Neural cell (in vitro differentiated cells): ENCODE results near the gene EPHA4. TPM values are rescaled to one million over a fixed set of nuclear protein-coding genes. Genes with fewer than 3 reads are reported as not detected.

Experiments used
- H2AFZ ChIP-seq: fragments of 200-600, 300-800 bp; sonication (generic), shearing (Covaris generic); 2 replicates; pipeline ENCODE4 v1.6.0; 2014; ENCODE audit warnings: low read depth, mild to moderate bottlenecking, antibody characterized with exemption, low read length, moderate library complexity
- H3F3A ChIP-seq: fragments of 200-600 bp; shearing (Covaris generic); 2 replicates; pipeline ENCODE4 v1.6.1; 2016; ENCODE audit warnings: mild to moderate bottlenecking, moderate library complexity, mixed read lengths, antibody characterized with exemption, low read length; ENCODE audit not compliant: insufficient read depth, poor library complexity, severe bottlenecking
- H3K27ac ChIP-seq: fragments of 200-600, 300-800 bp; sonication (generic), shearing (Covaris generic); 2 replicates; pipeline ENCODE4 v1.5.1; 2014; ENCODE audit warnings: mild to moderate bottlenecking, low read length, moderate library complexity
- H3K27me3 ChIP-seq: fragments of 300-800, 200-600 bp; sonication (generic), shearing (Covaris generic); 2 replicates; pipeline ENCODE4 v1.6.0; 2014; ENCODE audit warnings: mild to moderate bottlenecking, low read depth, low read length, moderate library complexity; ENCODE audit not compliant: insufficient read depth
- H3K36me3 ChIP-seq: fragments of 300-800, 200-600 bp; sonication (generic), shearing (Covaris generic); 2 replicates; pipeline ENCODE4 v1.5.1; 2014; ENCODE audit warnings: mild to moderate bottlenecking, antibody characterized with exemption, low read length, moderate library complexity; ENCODE audit not compliant: insufficient read depth
- H3K4me2 ChIP-seq: fragments of 300-800, 200-600 bp; sonication (generic), shearing (Covaris generic); 2 replicates; pipeline ENCODE4 v1.6.0; 2014; ENCODE audit warnings: mild to moderate bottlenecking, low read length
- H3K4me3 ChIP-seq: fragments of 300-800, 200-600 bp; sonication (generic), shearing (Covaris generic); 2 replicates; pipeline ENCODE4 v1.5.1; 2014; ENCODE audit warnings: mild to moderate bottlenecking, low read length, moderate library complexity
- H3K79me2 ChIP-seq: fragments of 200-600 bp; shearing (Covaris generic); replicated peaks from 2 replicates; pipeline ENCODE4 v1.6.0; 2014; ENCODE audit warnings: mild to moderate bottlenecking, low read length, moderate library complexity; ENCODE audit not compliant: insufficient read depth
- H3K9ac ChIP-seq: fragments of 300-800, 200-600 bp; sonication (generic), shearing (Covaris generic); 2 replicates; pipeline ENCODE4 v1.6.1; 2016; ENCODE audit warnings: mild to moderate bottlenecking, low read length, mixed read lengths
- H3K9me2 ChIP-seq: fragments of 200-600 bp; shearing (Covaris generic); 2 replicates; pipeline ENCODE4 v1.6.1; 2016; ENCODE audit warnings: mild to moderate bottlenecking, low read length, mixed read lengths; ENCODE audit not compliant: insufficient read depth
- H3K9me3 ChIP-seq: fragments of 200-600, 300-800 bp; sonication (generic), shearing (Covaris generic); 2 replicates; pipeline ENCODE4 v1.6.1; 2016; ENCODE audit warnings: mild to moderate bottlenecking, mixed run types, low read length, moderate library complexity, mixed read lengths
- H4K20me1 ChIP-seq: fragments of 200-600 bp; shearing (Covaris generic); 2 replicates; pipeline ENCODE4 v1.6.1; 2016; ENCODE audit warnings: mild to moderate bottlenecking, mixed run types; ENCODE audit not compliant: insufficient read depth
- CTCF ChIP-seq: fragments of 450-650 bp; IDR thresholded peaks from 2 replicates; pipeline ENCODE4 v1.5.1; 2014; ENCODE audit warnings: antibody characterized with exemption, mild to moderate bottlenecking, moderate library complexity; ENCODE audit not compliant: poor library complexity, severe bottlenecking
- EP300 ChIP-seq: fragments of 450-650 bp; conservative IDR thresholded peaks from 2 replicates; pipeline ENCODE4 v1.6.1; 2014; ENCODE audit warnings: antibody characterized with exemption, mild to moderate bottlenecking, moderate library complexity; ENCODE audit not compliant: poor library complexity, severe bottlenecking
- EZH2 ChIP-seq: fragments of 200-600, 300-800 bp; shearing (Covaris generic), sonication (generic); IDR thresholded peaks from 2 replicates; pipeline ENCODE4 v1.6.1; 2014; ENCODE audit warnings: antibody characterized with exemption, low read length, borderline replicate concordance, mild to moderate bottlenecking; ENCODE audit not compliant: insufficient read depth, poor library complexity, severe bottlenecking
- MXI1 ChIP-seq: fragments of 450-650 bp; conservative IDR thresholded peaks from 2 replicates; pipeline ENCODE4 v1.6.1; 2014; ENCODE audit warnings: antibody characterized with exemption, mild to moderate bottlenecking; ENCODE audit not compliant: poor library complexity, severe bottlenecking
- POLR2AphosphoS5 ChIP-seq: IDR thresholded peaks from 2 replicates; pipeline ENCODE4 v1.6.1; 2012
- RAD21 ChIP-seq: fragments of 450-650 bp; conservative IDR thresholded peaks from 2 replicates; pipeline ENCODE4 v1.6.1; 2014; ENCODE audit warnings: antibody characterized with exemption, mild to moderate bottlenecking, moderate library complexity
- SMC3 ChIP-seq: fragments of 450-650 bp; conservative IDR thresholded peaks from 2 replicates; pipeline ENCODE4 v1.6.1; 2014; ENCODE audit warnings: antibody characterized with exemption, mild to moderate bottlenecking, moderate library complexity; ENCODE audit not compliant: poor library complexity
- TAF1 ChIP-seq: IDR thresholded peaks from 2 replicates; pipeline ENCODE4 v1.6.1; 2012; ENCODE audit warnings: low read depth
- polyA plus RNA-seq: library from polyadenylated mRNA; depleted of rRNA; stranded (reverse); fragments of >200 nt; gene quantifications from 2 replicates; pipeline ENCODE4 v1.2.3, GENCODE V29; 2014
- TF ChIP-seq, protein P1 (sequence below): IDR thresholded peaks from 2 replicates; pipeline ENCODE4 v1.6.1; 2012; ENCODE audit warnings: borderline replicate concordance

Gene EPHA4
- polyA plus RNA-seq, 1 donor from 2014 or later = 71.1 TPM

GRCh38 chr2:221482666-221483455 is 89.2 kb downstream of the EPHA4 start:
- Histone ChIP-seq H3K4me2 (no peak overlapping the region), H3K27me3 (no peaks in the 10 kb centered on the region), H2AFZ (no peak overlapping the region), H3K27ac (no peak overlapping the region), H3K9me3 (no peaks in the 10 kb centered on the region), H3K4me3 (no peak overlapping the region), H3K9ac (no peak overlapping the region), H3F3A (no peaks in the 10 kb centered on the region), H3K9me2 (no peaks in the 10 kb centered on the region), H3K79me2 (peaks cover 69% of the 10 kb centered on the region), H4K20me1 (no peaks in the 10 kb centered on the region), H3K36me3 (no peaks in the 10 kb centered on the region)
- TF ChIP-seq MXI1 = no peak
- no peak for TF ChIP-seq RAD21
- TF ChIP-seq, protein P1, sequence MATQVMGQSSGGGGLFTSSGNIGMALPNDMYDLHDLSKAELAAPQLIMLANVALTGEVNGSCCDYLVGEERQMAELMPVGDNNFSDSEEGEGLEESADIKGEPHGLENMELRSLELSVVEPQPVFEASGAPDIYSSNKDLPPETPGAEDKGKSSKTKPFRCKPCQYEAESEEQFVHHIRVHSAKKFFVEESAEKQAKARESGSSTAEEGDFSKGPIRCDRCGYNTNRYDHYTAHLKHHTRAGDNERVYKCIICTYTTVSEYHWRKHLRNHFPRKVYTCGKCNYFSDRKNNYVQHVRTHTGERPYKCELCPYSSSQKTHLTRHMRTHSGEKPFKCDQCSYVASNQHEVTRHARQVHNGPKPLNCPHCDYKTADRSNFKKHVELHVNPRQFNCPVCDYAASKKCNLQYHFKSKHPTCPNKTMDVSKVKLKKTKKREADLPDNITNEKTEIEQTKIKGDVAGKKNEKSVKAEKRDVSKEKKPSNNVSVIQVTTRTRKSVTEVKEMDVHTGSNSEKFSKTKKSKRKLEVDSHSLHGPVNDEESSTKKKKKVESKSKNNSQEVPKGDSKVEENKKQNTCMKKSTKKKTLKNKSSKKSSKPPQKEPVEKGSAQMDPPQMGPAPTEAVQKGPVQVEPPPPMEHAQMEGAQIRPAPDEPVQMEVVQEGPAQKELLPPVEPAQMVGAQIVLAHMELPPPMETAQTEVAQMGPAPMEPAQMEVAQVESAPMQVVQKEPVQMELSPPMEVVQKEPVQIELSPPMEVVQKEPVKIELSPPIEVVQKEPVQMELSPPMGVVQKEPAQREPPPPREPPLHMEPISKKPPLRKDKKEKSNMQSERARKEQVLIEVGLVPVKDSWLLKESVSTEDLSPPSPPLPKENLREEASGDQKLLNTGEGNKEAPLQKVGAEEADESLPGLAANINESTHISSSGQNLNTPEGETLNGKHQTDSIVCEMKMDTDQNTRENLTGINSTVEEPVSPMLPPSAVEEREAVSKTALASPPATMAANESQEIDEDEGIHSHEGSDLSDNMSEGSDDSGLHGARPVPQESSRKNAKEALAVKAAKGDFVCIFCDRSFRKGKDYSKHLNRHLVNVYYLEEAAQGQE = no peak
- no peak for TF ChIP-seq POLR2AphosphoS5
- TF ChIP-seq SMC3 = no peak

GRCh38 chr2:221480821-221481220 is 91.3 kb downstream of the EPHA4 start:
- no peaks in the 10 kb centered on the region for H3K36me3 ChIP-seq
- peaks cover 52% of the 10 kb centered on the region for H3K79me2 ChIP-seq
- H4K20me1 ChIP-seq = no peaks in the 10 kb centered on the region
- no peak for TF ChIP-seq EP300
- H3K27ac ChIP-seq = no peak overlapping the region
- no peaks in the 10 kb centered on the region for H3K9me2 ChIP-seq
- no peak overlapping the region for H3K9ac ChIP-seq
- H3K9me3 ChIP-seq = no peaks in the 10 kb centered on the region
- H3K27me3 ChIP-seq = no peaks in the 10 kb centered on the region
- no peak overlapping the region for H2AFZ ChIP-seq
- no peak overlapping the region for H3K4me2 ChIP-seq
- H3K4me3 ChIP-seq = no peak overlapping the region
- H3F3A ChIP-seq = peaks cover 2% of the 10 kb centered on the region

GRCh38 chr2:221480163-221480562 is 91.9 kb downstream of the EPHA4 start:
- no peak overlapping the region for H3K4me2 ChIP-seq
- no peak overlapping the region for H3K9ac ChIP-seq
- H3K27ac ChIP-seq = no peak overlapping the region
- TF ChIP-seq SMC3 = no peak
- TF ChIP-seq EP300 = no peak
- TF ChIP-seq TAF1 = no peak
- no peak for TF ChIP-seq CTCF
- no peak for TF ChIP-seq MXI1
- TF ChIP-seq, protein P1 = no peak
- no peak for TF ChIP-seq EZH2
- TF ChIP-seq POLR2AphosphoS5 = no peak
- TF ChIP-seq RAD21 = no peak
- H3K4me3 ChIP-seq = no peak overlapping the region
- H3K9me2 ChIP-seq = no peaks in the 10 kb centered on the region
- no peaks in the 10 kb centered on the region for H4K20me1 ChIP-seq
- H2AFZ ChIP-seq = no peak overlapping the region
- H3K79me2 ChIP-seq = peaks cover 46% of the 10 kb centered on the region
- no peaks in the 10 kb centered on the region for H3K36me3 ChIP-seq
- H3K27me3 ChIP-seq = no peaks in the 10 kb centered on the region
- H3K9me3 ChIP-seq = no peaks in the 10 kb centered on the region
- H3F3A ChIP-seq = peaks cover 2% of the 10 kb centered on the region
